Activated T-cell treated with anti-CD3 and anti-CD28 coated beads for 24 hours (primary cell): ENCODE measurements around the gene CAMTA1.

ENCODE experiments used
- DNase-seq: peaks from one replicate; pipeline ENCODE4 v3.0.0-alpha.2; 2020; ENCODE audit warnings: low read depth

The CAMTA1 gene

GRCh38 chr1:7558481-7558880, 773.2 kb downstream of the CAMTA1 start:
- no peak for DNase-seq

GRCh38 chr1:7558921-7559869, 773.9 kb downstream of the CAMTA1 start:
- no peak for DNase-seq

- DNase-seq = no peak
Measured at GRCh38 chr1:7560128-7560527, 774.9 kb downstream of the CAMTA1 start.

GRCh38 chr1:7560601-7561181, 775.4 kb downstream of the CAMTA1 start:
- DNase-seq = no peak

GRCh38 chr1:7561331-7561921, 776.2 kb downstream of the CAMTA1 start:
- no peak for DNase-seq

GRCh38 chr1:7561936-7562728, 776.9 kb downstream of the CAMTA1 start:
- no peak for DNase-seq

- DNase-seq = no peak
Measured at GRCh38 chr1:7562729-7563605, 777.7 kb downstream of the CAMTA1 start.

GRCh38 chr1:7564137-7564536, 778.9 kb downstream of the CAMTA1 start:
- no peak for DNase-seq

- DNase-seq = no peak
Measured at GRCh38 chr1:7565099-7565750, 780.0 kb downstream of the CAMTA1 start.

- DNase-seq = no peak
Measured at GRCh38 chr1:7566417-7567375, 781.4 kb downstream of the CAMTA1 start.

GRCh38 chr1:7567376-7567775, 782.1 kb downstream of the CAMTA1 start:
- DNase-seq = no peak

- no peak for DNase-seq
Measured at GRCh38 chr1:7568053-7568452, 782.8 kb downstream of the CAMTA1 start.

- no peak for DNase-seq
Measured at GRCh38 chr1:7568901-7569524, 783.8 kb downstream of the CAMTA1 start.

GRCh38 chr1:7570311-7570710, 785.1 kb downstream of the CAMTA1 start:
- DNase-seq = no peak

GRCh38 chr1:7572654-7573152, 787.4 kb downstream of the CAMTA1 start:
- DNase-seq = no peak

GRCh38 chr1:7573481-7573880, 788.2 kb downstream of the CAMTA1 start:
- no peak for DNase-seq

GRCh38 chr1:7574121-7575040, 789.1 kb downstream of the CAMTA1 start:
- DNase-seq = no peak

GRCh38 chr1:7575041-7575400, 789.8 kb downstream of the CAMTA1 start:
- DNase-seq = no peak
